Adipose tissue (tissue), 3 donors: ENCODE results near the gene ARL4D. TPM values are rescaled to one million over a fixed set of nuclear protein-coding genes. Genes with fewer than 3 reads are reported as not detected.
"Not testable (repeated sequence)": the region's sequence is repeated elsewhere in the genome, so short reads cannot be mapped to it uniquely, and the experiment has no call there.

Experiments used
- H3K27ac ChIP-seq: one replicate; pipeline ENCODE4 v1.5.1; 2013; ENCODE audit warnings: low read depth, low read length
- WGBS, 3 donors: extraction: QIAGEN DNeasy Blood & Tissue Kit; methylation state at CpG; one replicate each; pipeline ENCODE4 v1.1.7; 2013; 5-methylcytosine and 5-hydroxymethylcytosine counted together
- polyA plus RNA-seq, 3 donors: library from polyadenylated mRNA; stranded (reverse); fragments of 200-250 nt; gene quantifications; one replicate each; pipeline ENCODE4 v1.2.3, GENCODE V29; 2013
- donor health status: healthy with polysubstance abuse.
- donor health status: Bipolar disorder and iron deficiency.
- donor health status: healthy.

Gene ARL4D
- polyA plus RNA-seq, result 10 to 100 TPM in 2 of 3 donors, 1 to 10 TPM in 1; 7.2 to 58.1 (median 15.1) TPM

GRCh38 chr17:43398724-43399595, at the start of gene ARL4D:
Gene ARL4D, plus strand, starts transcription at chr17:43398993. Its CDS starts 740 bp downstream, at chr17:43399733.
- WGBS, 3 donors, result 1 to 2% (median 1%) methylated on average over 63 to 64 of the region's 64 CpGs
- H3K27ac ChIP-seq, result no peak within 1 kb of the TSS

GRCh38 chr17:43349142-43349541, 49.7 kb upstream of the ARL4D start:
- WGBS, 3 donors, result 96 to 98% (median 97%) methylated on average over 2 of the region's 2 CpGs
- H3K27ac ChIP-seq, result no peak overlapping the region

GRCh38 chr17:43350888-43351361, 47.9 kb upstream of the ARL4D start:
- no peak overlapping the region for H3K27ac ChIP-seq
- WGBS, 3 donors, result 84 to 92% (median 90%) methylated on average over 9 of the region's 9 CpGs

GRCh38 chr17:43351691-43352090, 47.1 kb upstream of the ARL4D start:
- H3K27ac ChIP-seq, result no peak overlapping the region
- 87 to 90% (median 90%) methylated on average over 8 of the region's 8 CpGs for WGBS, 3 donors

GRCh38 chr17:43352579-43353331, 46.0 kb upstream of the ARL4D start:
- H3K27ac ChIP-seq, result no peak overlapping the region
- 58 to 85% (median 83%) methylated on average over 10 of the region's 10 CpGs for WGBS, 3 donors

GRCh38 chr17:43353393-43353792, 45.4 kb upstream of the ARL4D start:
- H3K27ac ChIP-seq, result no peak overlapping the region
- WGBS, 3 donors, result 39 to 84% (median 81%) methylated on average over 4 of the region's 4 CpGs

- no peak overlapping the region for H3K27ac ChIP-seq
Observed at GRCh38 chr17:43354371-43354770, 44.4 kb upstream of the ARL4D start.

GRCh38 chr17:43356450-43356849, 42.3 kb upstream of the ARL4D start:
- 87 to 90% (median 89%) methylated on average over 5 of the region's 5 CpGs for WGBS, 3 donors
- H3K27ac ChIP-seq, result no peak overlapping the region

More at GRCh38 chr17:43354371-43354770, 44.4 kb upstream of the ARL4D start:
- WGBS, 3 donors, result 96 to 99% (median 97%) methylated on average over 2 of the region's 2 CpGs

GRCh38 chr17:43356999-43357398, 41.8 kb upstream of the ARL4D start:
- H3K27ac ChIP-seq, result no peak overlapping the region
- WGBS, 3 donors, result 70 to 87% (median 73%) methylated on average over 4 of the region's 4 CpGs

GRCh38 chr17:43359469-43360110, 39.2 kb upstream of the ARL4D start:
- 61 to 79% (median 65%) methylated on average over 17 of the region's 17 CpGs for WGBS, 3 donors

GRCh38 chr17:43360376-43360738, 38.4 kb upstream of the ARL4D start:
- 0 to 46% (median 17%) methylated on average over 18 of the region's 18 CpGs for WGBS, 3 donors

More at GRCh38 chr17:43359469-43360110, 39.2 kb upstream of the ARL4D start:
- no peak overlapping the region for H3K27ac ChIP-seq

GRCh38 chr17:43360739-43361505, 37.9 kb upstream of the ARL4D start:
- peak overlapping the region; percentile 48 for H3K27ac ChIP-seq
- WGBS, 3 donors, result 0 to 1% (median 0%) methylated on average over 53 to 56 of the region's 56 CpGs

More at GRCh38 chr17:43360376-43360738, 38.4 kb upstream of the ARL4D start:
- H3K27ac ChIP-seq, result no peak overlapping the region

- H3K27ac ChIP-seq, result no peak overlapping the region
- WGBS, 3 donors, result 95 to 96% (median 95%) methylated on average over 27 of the region's 27 CpGs
Observed at GRCh38 chr17:43363181-43363925, 35.4 kb upstream of the ARL4D start.

GRCh38 chr17:43363926-43364285, 34.9 kb upstream of the ARL4D start:
- no peak overlapping the region for H3K27ac ChIP-seq
- 88 to 91% (median 90%) methylated on average over 10 of the region's 10 CpGs for WGBS, 3 donors

- WGBS, 3 donors, result 88 to 92% (median 91%) methylated on average over 4 of the region's 4 CpGs
- H3K27ac ChIP-seq, result no peak overlapping the region
Observed at GRCh38 chr17:43365356-43365755, 33.4 kb upstream of the ARL4D start.

- WGBS, 3 donors, result 91 to 95% (median 95%) methylated on average over 9 of the region's 9 CpGs
- not testable (repeated sequence) for H3K27ac ChIP-seq
Observed at GRCh38 chr17:43365921-43366320, 32.9 kb upstream of the ARL4D start.
